ENCODE data around the gene SPATA12.

DNA sequence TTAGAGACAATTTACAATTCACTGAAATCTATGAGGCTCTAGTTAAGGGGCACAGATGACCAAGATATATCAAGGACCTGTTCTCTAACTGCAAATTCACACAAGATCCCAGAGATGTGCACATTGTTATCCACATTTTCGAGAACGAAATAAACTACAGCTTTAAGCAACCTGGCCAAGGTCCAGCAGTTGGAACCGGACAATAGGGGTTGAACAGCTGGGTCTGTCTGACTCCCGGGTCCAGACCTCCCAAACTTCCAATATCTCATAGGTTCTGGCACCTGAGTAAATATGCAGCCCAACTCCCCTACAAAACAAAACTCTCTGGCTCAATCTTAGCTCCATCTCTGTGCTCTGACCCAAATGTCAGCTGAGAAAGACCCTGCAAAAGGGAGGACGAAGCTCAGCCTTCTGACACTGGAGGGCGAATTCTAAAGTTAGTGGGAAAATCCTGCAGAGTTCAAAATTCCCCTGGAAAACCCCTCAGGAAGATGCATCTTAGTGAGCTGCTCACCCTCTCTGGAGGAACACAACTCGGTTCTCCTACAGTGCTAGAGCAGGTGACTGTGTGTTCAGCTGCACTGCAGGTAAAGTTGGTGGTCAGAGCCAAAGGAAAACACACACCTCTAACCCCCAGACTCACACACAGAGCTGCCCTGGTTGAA, 14.2 kb upstream of the SPATA12 start:
- TF ChIP-seq, protein P1, sequence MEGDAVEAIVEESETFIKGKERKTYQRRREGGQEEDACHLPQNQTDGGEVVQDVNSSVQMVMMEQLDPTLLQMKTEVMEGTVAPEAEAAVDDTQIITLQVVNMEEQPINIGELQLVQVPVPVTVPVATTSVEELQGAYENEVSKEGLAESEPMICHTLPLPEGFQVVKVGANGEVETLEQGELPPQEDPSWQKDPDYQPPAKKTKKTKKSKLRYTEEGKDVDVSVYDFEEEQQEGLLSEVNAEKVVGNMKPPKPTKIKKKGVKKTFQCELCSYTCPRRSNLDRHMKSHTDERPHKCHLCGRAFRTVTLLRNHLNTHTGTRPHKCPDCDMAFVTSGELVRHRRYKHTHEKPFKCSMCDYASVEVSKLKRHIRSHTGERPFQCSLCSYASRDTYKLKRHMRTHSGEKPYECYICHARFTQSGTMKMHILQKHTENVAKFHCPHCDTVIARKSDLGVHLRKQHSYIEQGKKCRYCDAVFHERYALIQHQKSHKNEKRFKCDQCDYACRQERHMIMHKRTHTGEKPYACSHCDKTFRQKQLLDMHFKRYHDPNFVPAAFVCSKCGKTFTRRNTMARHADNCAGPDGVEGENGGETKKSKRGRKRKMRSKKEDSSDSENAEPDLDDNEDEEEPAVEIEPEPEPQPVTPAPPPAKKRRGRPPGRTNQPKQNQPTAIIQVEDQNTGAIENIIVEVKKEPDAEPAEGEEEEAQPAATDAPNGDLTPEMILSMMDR (conservative IDR thresholded peaks at IDR 0.05 in 1 of 2, IDR thresholded peaks at IDR 0.05 in 1 of 2; ENCODE audit: extremely low read depth in 1 of 2, insufficient read depth in 1 of 2, low read depth in 1 of 2, low read length in 2 of 2) = no peak
- TF ChIP-seq EZH2 (IDR thresholded peaks at IDR 0.05; ENCODE audit: borderline replicate concordance, low read length) = no peak

Data from mammary epithelial cell (primary cell).